Erythroblast (primary cell): ENCODE results near the gene CCNY.

Experiments
- GATA1 ChIP-seq: IDR thresholded peaks from 2 replicates; pipeline ENCODE4 v1.6.1; 2011; ENCODE audit warnings: low read depth, mild to moderate bottlenecking, control low read depth, low read length, moderate library complexity
- POLR2A ChIP-seq: IDR thresholded peaks from 2 replicates; pipeline ENCODE4 v1.6.1; 2011; ENCODE audit warnings: mild to moderate bottlenecking, low read length

GRCh38 chr10:35570397-35570796, 234.1 kb downstream of the CCNY start:
- TF ChIP-seq POLR2A (no peak), GATA1 (no peak)
